CD4-positive, CD25-positive, alpha-beta regulatory T cell (primary cell): ENCODE results near the gene PDLIM3. TPM values are rescaled to one million over a fixed set of nuclear protein-coding genes. Genes with fewer than 3 reads are reported as not detected.
"Not testable (repeated sequence)": the region's sequence is repeated elsewhere in the genome, so short reads cannot be mapped to it uniquely, and the experiment has no call there.

Experiments used
- ATAC-seq, 2 donors: fragments of 150-1000 bp; cut with Tn5 transposase; one replicate each; pipeline ENCODE4 v1.10.0; 2021; ENCODE audit warnings: low read depth in 2 of 2, moderate number of reproducible peaks in 2 of 2, moderate library complexity in 1 of 2
- DNase-seq, 3 donors: peaks; one replicate each; pipeline versions ENCODE4 v3.0.0 to v3.0.0-alpha.2; 2012 to 2022; ENCODE audit warnings: mixed read lengths in 1 of 3
- H3K27ac ChIP-seq: one replicate; pipeline ENCODE4 v1.7.0; 2013; ENCODE audit warnings: mild to moderate bottlenecking, low read length; ENCODE audit not compliant: insufficient read depth, poor library complexity, severe bottlenecking
- H3K27me3 ChIP-seq: one replicate; pipeline ENCODE4 v1.7.0; 2013; ENCODE audit warnings: low read length; ENCODE audit not compliant: control insufficient read depth, insufficient read depth
- H3K36me3 ChIP-seq: one replicate; pipeline ENCODE4 v1.7.0; 2013; ENCODE audit warnings: mild to moderate bottlenecking, low read length, moderate library complexity; ENCODE audit not compliant: control insufficient read depth, insufficient read depth
- H3K4me1 ChIP-seq: 2 replicates; pipeline ENCODE4 v1.7.0; 2013; ENCODE audit warnings: mild to moderate bottlenecking, low read length; ENCODE audit not compliant: insufficient read depth, control insufficient read depth, poor library complexity, severe bottlenecking
- H3K4me3 ChIP-seq: one replicate; pipeline ENCODE4 v1.7.0; 2013; ENCODE audit warnings: low read depth, mild to moderate bottlenecking, low read length, moderate library complexity
- H3K9me3 ChIP-seq, 2 experiments: 1 replicate in 1 of 2; 2 replicates in 1 of 2; pipeline ENCODE4 v1.7.0; 2013; ENCODE audit warnings: low read length in 2 of 2, mild to moderate bottlenecking in 1 of 2, moderate library complexity in 1 of 2; ENCODE audit not compliant: control insufficient read depth in 2 of 2
- H3K27ac Mint-ChIP-seq, 3 donors: one replicate each; pipeline ENCODE4 v1.8.0; 2020 to 2022; ENCODE audit warnings: mild to moderate bottlenecking in 3 of 3, mixed read lengths in 3 of 3, moderate library complexity in 2 of 3
- H3K27me3 Mint-ChIP-seq: one replicate; pipeline ENCODE4 v1.8.0; 2022; ENCODE audit warnings: mild to moderate bottlenecking, mixed read lengths
- H3K36me3 Mint-ChIP-seq: one replicate; pipeline ENCODE4 v1.8.0; 2020; ENCODE audit warnings: mixed read lengths
- H3K4me1 Mint-ChIP-seq, 4 donors: one replicate each; pipeline ENCODE4 v1.8.0; 2020 to 2022; ENCODE audit warnings: mixed read lengths in 4 of 4, mild to moderate bottlenecking in 1 of 4
- H3K4me3 Mint-ChIP-seq, 4 donors: one replicate each; pipeline ENCODE4 v1.8.0; 2020 to 2022; ENCODE audit warnings: mild to moderate bottlenecking in 4 of 4, mixed read lengths in 4 of 4, moderate library complexity in 3 of 4
- H3K9me3 Mint-ChIP-seq, 7 donors: one replicate each; pipeline ENCODE4 v1.8.0; 2020 to 2022; ENCODE audit warnings: mixed read lengths in 7 of 7, mild to moderate bottlenecking in 3 of 7, moderate library complexity in 2 of 7
- polyA plus RNA-seq, 4 donors: library from polyadenylated mRNA; unstranded; fragments of 300-500 nt; fragmentation: Illumina TruSeq; gene quantifications; one replicate each; pipeline ENCODE4 v1.2.3, GENCODE V29; 2021
- total RNA-seq: library from RNA; stranded (reverse); gene quantifications from one replicate; pipeline ENCODE4 v1.2.3, GENCODE V29; 2022

PDLIM3 gene
- total and polyA plus RNA-seq, 5 donors from 2014 or later: not detected

DNA sequence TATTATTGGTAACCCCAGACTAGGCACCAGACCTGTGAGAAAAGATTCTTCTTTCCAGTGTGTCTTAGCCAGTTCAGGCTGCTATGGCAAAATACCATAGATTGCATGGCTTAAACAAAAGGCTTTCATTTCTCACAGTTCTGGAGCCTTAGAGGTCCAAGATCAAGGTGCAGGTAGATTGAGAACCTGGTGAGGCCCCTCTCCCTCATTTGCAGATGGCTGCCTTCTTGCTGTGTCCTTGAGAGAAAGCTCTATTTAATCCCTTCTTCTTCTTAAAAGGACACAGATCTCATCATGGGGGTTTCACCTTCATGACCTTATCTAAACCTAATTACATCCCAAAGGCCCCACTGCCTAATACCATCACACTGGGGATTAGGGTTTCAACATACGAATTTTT, 3.5 kb upstream of the PDLIM3 start:
- H3K9me3 Mint-ChIP-seq: peaks cover 0 to 4% (median 0%) of the 10 kb centered on the region in 7 donors
- Histone ChIP-seq H3K27ac (no peak overlapping the region), H3K4me1 (peaks cover 10% of the 10 kb centered on the region), H3K27me3 (peaks cover 16% of the 10 kb centered on the region), H3K4me3 (no peak overlapping the region), H3K9me3 (no peaks in the 10 kb centered on the region), H3K36me3 (no peaks in the 10 kb centered on the region)
- H3K4me1 Mint-ChIP-seq: peaks cover 0 to 6% (median 0%) of the 10 kb centered on the region in 4 donors
- no peaks in the 10 kb centered on the region for H3K36me3 Mint-ChIP-seq
- H3K27me3 Mint-ChIP-seq: peaks cover 21% of the 10 kb centered on the region
- no peak for DNase-seq
- no peak overlapping the region for H3K27ac Mint-ChIP-seq
- ATAC-seq: no peak
- H3K4me3 Mint-ChIP-seq: no peak overlapping the region

DNA sequence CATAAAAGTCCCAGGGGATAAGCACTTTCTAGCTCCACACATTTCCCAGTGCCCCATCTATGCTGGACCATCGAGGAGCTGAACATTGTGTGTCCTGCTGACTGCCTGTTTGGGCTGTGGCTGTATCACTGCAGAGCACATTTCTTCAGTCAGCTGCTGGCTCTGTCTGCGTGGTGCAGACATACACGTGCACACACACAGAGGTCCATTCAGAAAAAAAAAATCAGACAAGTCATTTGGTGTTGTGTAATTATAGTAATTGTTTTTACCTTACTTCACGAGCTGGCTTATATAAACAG, 1.1 kb upstream of the PDLIM3 start:
- H3K9me3 ChIP-seq: no peaks in the 10 kb centered on the region
- no peak for ATAC-seq
- no peak overlapping the region for H3K27ac Mint-ChIP-seq

GRCh38 chr4:185535612-185536410, 504 bp upstream of the PDLIM3 start:
- peaks cover 10% of the 10 kb centered on the region for H3K4me1 ChIP-seq
- peaks cover 29% of the 10 kb centered on the region for H3K27me3 ChIP-seq
- no peak overlapping the region for H3K27ac ChIP-seq
- H3K9me3 ChIP-seq: no peaks in the 10 kb centered on the region
- Mint-ChIP-seq H3K27me3 (peaks cover 28% of the 10 kb centered on the region), H3K27ac (no peak overlapping the region), H3K9me3 (peaks cover 0 to 3% (median 0%) of the 10 kb centered on the region in 7 donors), H3K36me3 (no peaks in the 10 kb centered on the region), H3K4me3 (peak overlapping the region in 1 of 4 donors; percentile 60), H3K4me1 (peaks cover 0 to 6% (median 0%) of the 10 kb centered on the region in 4 donors)
- H3K36me3 ChIP-seq: no peaks in the 10 kb centered on the region
- no peak overlapping the region for H3K4me3 ChIP-seq
- DNase-seq (no peak), ATAC-seq (no peak)

More for the DNA sequence above, 1.1 kb upstream of the PDLIM3 start:
- Histone ChIP-seq H3K4me1 (peaks cover 10% of the 10 kb centered on the region), H3K27ac (no peak overlapping the region), H3K27me3 (peaks cover 29% of the 10 kb centered on the region), H3K4me3 (no peak overlapping the region), H3K36me3 (no peaks in the 10 kb centered on the region)
- Mint-ChIP-seq H3K36me3 (no peaks in the 10 kb centered on the region), H3K4me1 (peaks cover 0 to 6% (median 0%) of the 10 kb centered on the region in 4 donors), H3K4me3 (no peak overlapping the region), H3K27me3 (peaks cover 28% of the 10 kb centered on the region), H3K9me3 (peaks cover 0 to 3% (median 0%) of the 10 kb centered on the region in 7 donors)
- DNase-seq: no peak

- H3K27ac ChIP-seq: no peak overlapping the region
- no peak for DNase-seq
- Mint-ChIP-seq H3K27me3 (peaks cover 35% of the 10 kb centered on the region), H3K27ac (no peak overlapping the region), H3K4me3 (peak overlapping the region in 1 of 4 donors; percentile 51), H3K9me3 (peaks cover 0 to 3% (median 0%) of the 10 kb centered on the region in 7 donors), H3K36me3 (no peaks in the 10 kb centered on the region), H3K4me1 (peaks cover 0 to 6% (median 0%) of the 10 kb centered on the region in 4 donors)
- no peak overlapping the region for H3K4me3 ChIP-seq
- H3K27me3 ChIP-seq: peaks cover 29% of the 10 kb centered on the region
- ATAC-seq: no peak
- no peaks in the 10 kb centered on the region for H3K9me3 ChIP-seq
- H3K36me3 ChIP-seq: no peaks in the 10 kb centered on the region
- H3K4me1 ChIP-seq: peaks cover 10% of the 10 kb centered on the region
These were observed 819 bp downstream of the PDLIM3 start for GRCh38 chr4:185534511-185534865.

DNA sequence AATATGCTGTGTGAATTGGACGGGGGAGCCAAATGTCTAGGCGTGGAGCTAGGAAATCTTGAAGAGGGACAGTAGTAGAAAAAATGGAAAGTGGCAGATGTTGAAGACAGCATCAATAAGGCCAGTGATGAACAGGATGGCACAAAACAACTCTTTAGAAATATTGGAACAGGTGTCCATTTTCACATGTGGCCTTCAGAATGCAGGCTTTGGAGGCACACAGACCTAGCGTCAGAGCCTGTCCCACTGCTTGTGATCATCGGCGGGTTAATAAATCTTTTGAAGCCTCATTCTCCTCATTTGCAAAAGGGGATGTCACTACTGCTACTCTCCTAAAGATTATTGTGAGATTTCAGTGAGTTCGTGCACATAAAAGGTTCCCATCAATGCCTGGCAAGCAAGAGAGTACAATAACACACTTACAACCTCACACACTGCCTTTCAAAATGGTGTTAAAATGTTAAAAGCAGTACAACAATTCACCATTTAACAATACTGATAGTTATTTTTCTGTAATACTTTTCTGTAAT, 2.4 kb downstream of the PDLIM3 start:
- ATAC-seq (no peak), DNase-seq (no peak)
- Histone ChIP-seq H3K9me3 (no peaks in the 10 kb centered on the region), H3K4me1 (peaks cover 10% of the 10 kb centered on the region), H3K27ac (no peak overlapping the region), H3K4me3 (no peak overlapping the region), H3K27me3 (peaks cover 31% of the 10 kb centered on the region), H3K36me3 (no peaks in the 10 kb centered on the region)
- Mint-ChIP-seq H3K4me3 (peak overlapping the region in 1 of 4 donors; percentile 16), H3K27me3 (peaks cover 39% of the 10 kb centered on the region), H3K9me3 (peaks cover 0 to 3% (median 0%) of the 10 kb centered on the region in 7 donors), H3K4me1 (peaks cover 0 to 6% (median 0%) of the 10 kb centered on the region in 4 donors), H3K36me3 (no peaks in the 10 kb centered on the region), H3K27ac (no peak overlapping the region)

DNA sequence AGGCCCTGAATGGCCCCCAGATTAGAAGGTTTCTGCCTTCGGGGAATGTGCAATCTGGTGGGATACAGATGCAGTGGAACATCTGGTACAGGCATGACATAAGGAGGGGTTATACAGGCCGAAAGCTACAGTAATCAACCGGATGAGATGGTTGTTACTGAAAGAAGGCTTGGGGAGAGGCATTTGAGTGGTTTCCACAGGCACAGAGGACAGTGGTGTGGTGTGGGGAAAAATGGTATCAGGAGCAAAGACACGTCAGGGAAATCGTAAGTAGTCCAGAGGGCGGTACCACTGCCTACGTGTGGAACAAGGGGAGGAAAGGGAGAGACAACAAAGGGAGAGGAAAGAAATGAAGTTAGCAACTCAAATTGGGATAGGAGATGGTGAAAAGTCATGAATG, 3.0 kb downstream of the PDLIM3 start:
- no peak for DNase-seq
- Histone ChIP-seq H3K27ac (no peak overlapping the region), H3K36me3 (no peaks in the 10 kb centered on the region), H3K4me1 (peaks cover 10% of the 10 kb centered on the region), H3K4me3 (no peak overlapping the region), H3K27me3 (peaks cover 26% of the 10 kb centered on the region), H3K9me3 (no peaks in the 10 kb centered on the region)
- peaks cover 0 to 3% (median 0%) of the 10 kb centered on the region in 7 donors for H3K9me3 Mint-ChIP-seq
- H3K27ac Mint-ChIP-seq: no peak overlapping the region
- peaks cover 0 to 6% (median 0%) of the 10 kb centered on the region in 4 donors for H3K4me1 Mint-ChIP-seq
- no peak for ATAC-seq
- H3K27me3 Mint-ChIP-seq: peaks cover 39% of the 10 kb centered on the region
- no peaks in the 10 kb centered on the region for H3K36me3 Mint-ChIP-seq
- no peak overlapping the region for H3K4me3 Mint-ChIP-seq

GRCh38 chr4:185531654-185532053, 3.7 kb downstream of the PDLIM3 start:
- not testable (repeated sequence) for H3K4me1 Mint-ChIP-seq, H3K4me3 ChIP-seq, H3K4me1 ChIP-seq, H3K9me3 ChIP-seq, H3K36me3 ChIP-seq, H3K36me3 Mint-ChIP-seq, H3K27ac Mint-ChIP-seq, H3K27ac ChIP-seq, DNase-seq, ATAC-seq, H3K4me3 Mint-ChIP-seq, H3K9me3 Mint-ChIP-seq
- peaks cover 41% of the 10 kb centered on the region for H3K27me3 Mint-ChIP-seq
- peaks cover 25% of the 10 kb centered on the region for H3K27me3 ChIP-seq

GRCh38 chr4:185529413-185529812, 5.9 kb downstream of the PDLIM3 start:
- Mint-ChIP-seq H3K36me3 (no peaks in the 10 kb centered on the region), H3K27ac (no peak overlapping the region), H3K27me3 (peaks cover 39% of the 10 kb centered on the region), H3K4me3 (no peak overlapping the region), H3K9me3 (peaks cover 2 to 12% (median 4%) of the 10 kb centered on the region in 7 donors), H3K4me1 (peaks cover 0 to under 1% (median 0%) of the 10 kb centered on the region in 4 donors)
- no peak for ATAC-seq
- no peak overlapping the region for H3K27ac ChIP-seq
- no peaks in the 10 kb centered on the region for H3K36me3 ChIP-seq
- peaks cover 19% of the 10 kb centered on the region for H3K27me3 ChIP-seq
- H3K9me3 ChIP-seq: peaks cover 0 to 6% of the 10 kb centered on the region in 2 experiments
- peaks cover under 1% of the 10 kb centered on the region for H3K4me1 ChIP-seq
- no peak for DNase-seq
- no peak overlapping the region for H3K4me3 ChIP-seq
